Breast epithelium (tissue), 4 donors: ENCODE measurements around the gene REXO1. TPM values are rescaled to one million over a fixed set of nuclear protein-coding genes. Genes with fewer than 3 reads are reported as not detected.
"Not testable (repeated sequence)": the region's sequence is repeated elsewhere in the genome, so short reads cannot be mapped to it uniquely, and the experiment has no call there.

ENCODE experiments used
- DNase-seq, 2 donors: peaks; one replicate each; pipeline ENCODE4 v3.0.0-alpha.2; 2019; ENCODE audit warnings: low spot score in 2 of 2
- H3K27ac ChIP-seq, 2 donors: fragments of 200-600 bp; sonication (generic) in 1 of 2; one replicate each; pipeline ENCODE4 v1.5.1; 2016 to 2019; ENCODE audit warnings: mild to moderate bottlenecking in 1 of 2
- H3K27me3 ChIP-seq, 2 donors: fragments of 200-600 bp; sonication (generic) in 1 of 2; one replicate each; pipeline versions ENCODE4 v1.5.1 to v1.6.0; 2017 to 2019; ENCODE audit warnings: control low read depth in 1 of 2, mild to moderate bottlenecking in 1 of 2
- H3K36me3 ChIP-seq: fragments of 200-600 bp; one replicate; pipeline ENCODE4 v1.5.1; 2019
- H3K4me1 ChIP-seq, 2 donors: fragments of 200-600 bp; sonication (generic); one replicate each; pipeline ENCODE4 v1.5.1; 2016 to 2019; ENCODE audit warnings: control low read depth in 1 of 2
- H3K4me3 ChIP-seq, 3 donors: fragments of 200-600 bp; sonication (generic); 1 replicate in 2 of 3; 2 replicates in 1 of 3; pipeline ENCODE4 v1.5.1; 2016 to 2019; ENCODE audit warnings: mild to moderate bottlenecking in 3 of 3, moderate library complexity in 2 of 3
- H3K9me3 ChIP-seq, 2 donors: fragments of 200-600 bp; sonication (generic) in 1 of 2; one replicate each; pipeline ENCODE4 v1.5.1; 2016 to 2019; ENCODE audit warnings: control low read depth in 1 of 2
- POLR2A ChIP-seq: fragments of 450-650 bp; IDR thresholded peaks from one replicate; pipeline ENCODE4 v1.6.1; 2016; ENCODE audit warnings: antibody characterized with exemption, mild to moderate bottlenecking, moderate library complexity
- POLR2AphosphoS5 ChIP-seq, 3 donors: sonication (generic); formaldehyde crosslinking; IDR thresholded peaks; one replicate each; pipeline ENCODE4 v1.6.1; 2017; ENCODE audit warnings: antibody characterized with exemption in 3 of 3
- intact Hi-C: fragments of 100-400 bp; cut with DNase I; formaldehyde crosslinking; loops from one replicate; pipeline ENCODE4 v1.15.1; 2023; ENCODE audit warnings: low total_unique reads
- total RNA-seq, 3 donors: library from RNA; depleted of rRNA; stranded (reverse); fragments of >200 nt; gene quantifications; one replicate each; pipeline ENCODE4 v1.1.0, GENCODE V29; 2016
- TF ChIP-seq, protein P1 (sequence below), 3 donors: fragments of 450-650 bp; IDR thresholded peaks; one replicate each; pipeline ENCODE4 v1.5.1; 2016 to 2017; ENCODE audit warnings: antibody characterized with exemption in 3 of 3, mild to moderate bottlenecking in 3 of 3, moderate library complexity in 3 of 3

The REXO1 gene
- total RNA-seq, 3 donors from 2014 or later: 10.4 to 25.2 (median 19.7) TPM

DNA sequence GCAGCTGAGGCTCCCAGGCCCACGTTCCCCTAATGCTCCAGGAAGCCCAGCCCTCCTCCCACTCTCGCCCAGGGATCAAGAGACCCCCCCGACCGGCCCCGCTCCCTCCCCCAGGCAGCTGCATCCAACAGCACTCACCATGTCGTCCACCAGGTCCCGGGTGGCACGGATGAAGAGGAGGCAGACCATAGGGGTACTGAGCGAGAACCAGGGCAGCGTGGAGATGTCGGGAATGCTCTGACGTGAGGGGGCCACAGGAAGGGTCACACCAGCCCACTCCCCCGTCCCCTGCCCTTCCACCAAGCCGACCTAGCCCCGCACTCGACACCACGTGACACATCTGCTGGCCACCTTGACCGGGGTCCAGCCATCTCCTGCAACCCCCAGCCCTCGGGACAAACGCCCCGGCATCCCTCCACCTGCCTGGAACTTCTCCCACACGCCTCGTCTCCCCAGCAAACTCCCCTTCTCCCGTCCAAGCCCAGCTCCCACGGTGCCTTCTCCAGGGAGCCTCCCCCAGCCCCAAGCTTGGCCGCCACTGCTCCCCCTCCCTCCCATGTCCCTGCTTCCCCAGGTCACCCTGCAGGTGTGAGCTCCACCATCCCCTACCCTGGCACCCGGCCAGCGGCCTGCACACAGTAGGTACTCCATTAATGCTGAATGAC, 41.1 kb downstream of the REXO1 start:
- Histone ChIP-seq H3K36me3 (no peaks in the 10 kb centered on the region), H3K27ac (no peak overlapping the region), H3K27me3 (no peaks in the 10 kb centered on the region), H3K4me1 (no peaks in the 10 kb centered on the region), H3K9me3 (no peaks in the 10 kb centered on the region), H3K4me3 (no peak overlapping the region)
- intact Hi-C loops: no loop called here
- TF ChIP-seq, protein P1, sequence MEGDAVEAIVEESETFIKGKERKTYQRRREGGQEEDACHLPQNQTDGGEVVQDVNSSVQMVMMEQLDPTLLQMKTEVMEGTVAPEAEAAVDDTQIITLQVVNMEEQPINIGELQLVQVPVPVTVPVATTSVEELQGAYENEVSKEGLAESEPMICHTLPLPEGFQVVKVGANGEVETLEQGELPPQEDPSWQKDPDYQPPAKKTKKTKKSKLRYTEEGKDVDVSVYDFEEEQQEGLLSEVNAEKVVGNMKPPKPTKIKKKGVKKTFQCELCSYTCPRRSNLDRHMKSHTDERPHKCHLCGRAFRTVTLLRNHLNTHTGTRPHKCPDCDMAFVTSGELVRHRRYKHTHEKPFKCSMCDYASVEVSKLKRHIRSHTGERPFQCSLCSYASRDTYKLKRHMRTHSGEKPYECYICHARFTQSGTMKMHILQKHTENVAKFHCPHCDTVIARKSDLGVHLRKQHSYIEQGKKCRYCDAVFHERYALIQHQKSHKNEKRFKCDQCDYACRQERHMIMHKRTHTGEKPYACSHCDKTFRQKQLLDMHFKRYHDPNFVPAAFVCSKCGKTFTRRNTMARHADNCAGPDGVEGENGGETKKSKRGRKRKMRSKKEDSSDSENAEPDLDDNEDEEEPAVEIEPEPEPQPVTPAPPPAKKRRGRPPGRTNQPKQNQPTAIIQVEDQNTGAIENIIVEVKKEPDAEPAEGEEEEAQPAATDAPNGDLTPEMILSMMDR (IDR thresholded peaks at IDR 0.05): no peak
- TF ChIP-seq POLR2A: no peak
- TF ChIP-seq POLR2AphosphoS5 (IDR thresholded peaks at IDR 0.05): no peak
- no peak for DNase-seq

DNA sequence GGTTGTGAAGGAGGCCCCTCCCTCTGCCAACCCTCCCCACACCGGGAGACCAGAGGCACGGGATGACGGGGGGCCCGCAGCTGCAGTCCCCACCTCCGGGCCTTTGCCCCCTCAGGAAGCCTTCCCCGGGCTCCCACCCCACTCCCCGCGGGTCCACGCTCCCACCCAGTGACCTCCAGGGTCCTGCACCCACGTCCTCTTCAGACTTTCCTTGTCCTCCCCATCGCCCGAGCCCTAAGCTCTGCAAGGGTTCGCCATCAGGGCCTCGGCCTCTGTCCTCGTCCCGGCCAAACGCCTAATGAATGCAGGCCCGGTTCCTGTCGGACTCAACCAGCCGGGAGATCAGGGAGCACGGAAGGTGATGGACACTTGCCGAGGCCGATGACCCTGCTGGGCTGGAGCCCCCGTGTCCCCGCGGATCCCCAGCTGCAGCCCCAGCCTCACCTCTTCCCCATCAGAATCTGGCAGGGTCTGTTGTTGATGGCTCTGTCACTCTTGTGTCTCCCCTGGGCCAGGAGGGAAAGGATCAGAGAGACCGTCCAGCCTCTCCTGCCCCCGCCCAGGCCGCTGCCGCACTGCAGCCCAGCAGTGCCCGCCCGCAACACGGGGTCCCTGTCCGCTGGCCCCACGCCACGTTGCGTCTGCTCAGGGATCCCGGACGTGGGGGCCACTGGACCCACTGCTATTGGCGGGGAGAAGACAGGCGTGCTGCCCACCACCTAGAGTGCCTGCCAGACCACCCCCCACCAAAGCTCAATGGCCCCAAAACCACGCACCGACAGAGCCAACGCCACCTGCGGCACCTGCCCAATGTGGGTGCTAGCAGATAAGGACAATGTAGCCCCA, 41.9 kb downstream of the REXO1 start:
- H3K4me1 ChIP-seq: no peaks in the 10 kb centered on the region
- H3K36me3 ChIP-seq: no peaks in the 10 kb centered on the region
- intact Hi-C loops: no loop called here
- no peak for TF ChIP-seq POLR2A
- TF ChIP-seq POLR2AphosphoS5 (IDR thresholded peaks at IDR 0.05): no peak
- H3K27ac ChIP-seq: no peak overlapping the region
- H3K9me3 ChIP-seq: no peaks in the 10 kb centered on the region
- H3K4me3 ChIP-seq: no peak overlapping the region
- H3K27me3 ChIP-seq: no peaks in the 10 kb centered on the region
- DNase-seq: no peak

DNA sequence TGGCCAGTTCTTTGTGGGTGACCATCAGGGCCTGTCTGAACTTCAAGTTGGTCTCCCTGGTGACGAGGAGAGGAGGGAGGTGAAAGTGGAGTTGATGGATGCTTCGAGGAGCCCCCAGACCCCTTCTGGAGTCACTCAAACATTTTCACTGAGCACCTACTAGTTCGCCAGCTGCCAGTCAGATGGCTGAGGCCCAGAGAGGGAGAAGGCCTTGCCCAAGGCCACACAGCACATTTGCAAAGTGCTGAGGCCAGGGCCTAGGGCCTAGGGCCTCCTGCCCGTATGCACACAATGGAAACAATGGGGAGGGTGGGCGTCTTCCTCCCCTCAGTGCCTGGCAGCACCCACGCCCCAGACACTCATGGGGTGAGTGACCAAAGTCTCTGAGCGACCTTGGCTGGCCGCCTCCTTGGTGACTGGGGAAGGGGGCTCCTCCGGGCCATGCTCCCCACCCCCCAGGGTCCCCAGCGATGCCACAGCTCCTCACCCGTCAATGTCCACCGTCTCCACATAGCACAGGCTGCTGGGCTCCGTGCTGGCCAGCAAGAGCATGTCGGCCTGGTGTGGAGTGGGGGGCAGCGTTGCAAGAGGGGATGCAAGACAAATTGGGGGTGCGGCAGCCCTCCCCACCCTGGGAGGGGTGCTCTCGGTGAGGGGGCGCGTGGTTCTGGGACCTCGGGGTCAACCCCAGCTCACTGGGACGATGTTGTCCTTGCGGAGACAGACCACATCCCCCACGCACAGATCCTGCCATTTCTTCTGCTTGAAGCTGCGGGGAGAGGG, 42.7 kb downstream of the REXO1 start:
- Histone ChIP-seq H3K36me3 (no peaks in the 10 kb centered on the region), H3K4me3 (no peak overlapping the region), H3K9me3 (no peaks in the 10 kb centered on the region), H3K4me1 (no peaks in the 10 kb centered on the region), H3K27me3 (no peaks in the 10 kb centered on the region), H3K27ac (no peak overlapping the region)
- TF ChIP-seq, protein P1 (IDR thresholded peaks at IDR 0.05): no peak
- TF ChIP-seq POLR2AphosphoS5 (IDR thresholded peaks at IDR 0.05) (no peak), POLR2A (no peak)
- DNase-seq: no peak
- intact Hi-C loops: no loop called here

DNA sequence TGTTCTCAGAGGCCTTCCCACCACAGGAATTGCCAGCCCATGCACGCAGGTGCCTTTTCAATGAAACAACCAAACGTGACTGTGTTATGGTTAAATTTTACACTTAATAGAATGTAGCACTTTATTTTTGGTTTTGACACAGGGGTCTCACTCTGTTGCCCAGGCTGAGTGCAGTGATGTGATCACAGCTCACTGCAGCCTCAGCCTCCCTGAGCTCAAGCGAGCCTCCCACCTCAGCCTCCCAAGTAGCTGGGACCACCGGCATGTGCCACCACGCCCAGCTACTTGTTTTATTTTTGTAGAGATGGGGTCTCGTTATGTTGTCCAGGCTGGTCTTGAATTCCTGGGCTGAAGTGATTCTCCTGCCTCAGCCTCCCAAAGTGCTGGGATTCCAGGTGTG, 43.4 kb downstream of the REXO1 start:
- no peaks in the 10 kb centered on the region for H3K4me1 ChIP-seq
- TF ChIP-seq POLR2A: no peak
- H3K9me3 ChIP-seq: no peaks in the 10 kb centered on the region
- no peaks in the 10 kb centered on the region for H3K36me3 ChIP-seq
- no peak overlapping the region for H3K4me3 ChIP-seq
- intact Hi-C loops: loop anchor here (5.0 kb wide), 1 partner anchor 1188 kb away; no protein-coding TSS in a partner anchor
- no peak for DNase-seq
- H3K27ac ChIP-seq: no peak overlapping the region
- H3K27me3 ChIP-seq: no peaks in the 10 kb centered on the region

DNA sequence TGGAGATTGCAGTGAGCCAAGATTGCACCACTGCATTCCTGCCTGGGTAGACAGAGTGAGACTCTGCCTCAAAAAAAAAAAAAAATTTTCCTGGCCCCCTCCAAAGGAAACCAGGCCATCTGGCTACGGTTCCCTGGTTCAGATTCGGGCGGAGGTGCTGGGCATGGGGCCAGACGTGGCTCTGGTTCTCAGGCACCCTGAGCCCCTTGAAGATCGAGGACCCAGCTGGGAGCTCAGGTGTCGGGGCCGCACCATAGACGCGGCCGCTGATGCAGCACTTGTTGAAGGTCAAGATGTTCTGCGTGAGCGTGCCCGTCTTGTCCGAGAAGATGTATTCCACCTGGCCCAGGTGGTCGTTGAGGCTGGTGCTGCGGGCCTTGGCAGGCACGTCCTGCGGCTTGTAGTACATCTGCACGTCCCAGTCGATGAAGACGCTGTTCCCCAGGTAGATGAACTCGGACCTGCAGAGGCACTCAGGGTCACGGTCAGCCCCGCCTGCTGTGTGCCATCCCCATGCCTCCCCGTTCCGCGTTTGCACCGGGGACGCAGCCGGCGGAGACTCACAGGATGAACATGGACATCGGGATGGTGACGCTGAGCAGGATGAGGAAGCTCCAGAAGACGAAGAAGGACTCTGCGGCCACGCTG, 48.5 kb downstream of the REXO1 start:
- Histone ChIP-seq H3K27ac (no peak overlapping the region), H3K4me3 (no peak overlapping the region), H3K36me3 (no peaks in the 10 kb centered on the region), H3K4me1 (no peaks in the 10 kb centered on the region), H3K27me3 (peaks cover 0 to 15% of the 10 kb centered on the region in 2 donors), H3K9me3 (no peaks in the 10 kb centered on the region)
- no peak for DNase-seq
- TF ChIP-seq POLR2AphosphoS5 (IDR thresholded peaks at IDR 0.05): no peak
- no peak for TF ChIP-seq POLR2A
- intact Hi-C loops: loop anchor here (5.0 kb wide), 1 partner anchor 1183 kb away; no protein-coding TSS in a partner anchor

DNA sequence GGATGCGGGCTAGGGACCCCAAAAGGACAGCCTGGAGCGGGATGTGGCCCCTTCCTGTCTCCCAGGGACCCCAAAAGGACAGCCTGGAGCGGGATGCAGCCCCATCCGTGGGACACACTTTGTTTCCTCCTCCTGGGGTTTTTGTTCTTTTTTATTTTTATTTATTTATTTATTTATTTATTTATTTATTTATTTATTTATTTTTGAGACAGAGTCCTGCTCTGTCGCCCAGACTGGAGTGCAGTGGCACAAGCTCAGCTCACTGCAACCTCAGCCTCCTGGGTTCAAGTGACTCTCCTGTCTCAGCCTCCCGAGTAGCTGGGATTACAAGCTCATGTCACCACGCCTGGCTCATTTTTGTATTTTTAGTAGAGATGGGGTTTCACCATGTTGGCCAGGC, 51.0 kb downstream of the REXO1 start:
- H3K36me3 ChIP-seq, H3K27ac ChIP-seq, intact Hi-C loops, H3K4me3 ChIP-seq, DNase-seq, H3K9me3 ChIP-seq, H3K4me1 ChIP-seq: not testable (repeated sequence)
- peaks cover 0 to 15% of the 10 kb centered on the region in 2 donors for H3K27me3 ChIP-seq
